Stomach (tissue), 4 donors: Measurements from ENCODE around the gene SULT2B1.

ENCODE experiments used
- CTCF ChIP-seq, 7 experiments: fragments of 450-650 bp in 4 of 7; fragments of 200-600 bp in 3 of 7; sonication (generic) in 3 of 7; IDR thresholded peaks; one replicate each; pipeline ENCODE4 v1.5.1; 2016 to 2019; ENCODE audit warnings: antibody characterized with exemption in 7 of 7, control low read depth in 2 of 7, mild to moderate bottlenecking in 1 of 7
- EP300 ChIP-seq: sonication (generic); formaldehyde crosslinking; IDR thresholded peaks from one replicate; pipeline ENCODE4 v1.6.1; 2017; ENCODE audit warnings: antibody characterized with exemption
- POLR2AphosphoS5 ChIP-seq, 3 donors: sonication (generic); formaldehyde crosslinking; IDR thresholded peaks; one replicate each; pipeline ENCODE4 v1.6.1; 2016; ENCODE audit warnings: antibody characterized with exemption in 3 of 3

- peak in 2 of 7 experiments; percentile 14 to 29 for TF ChIP-seq CTCF (IDR thresholded peaks at IDR 0.05)
- peak in 2 of 3 donors; percentile 57 to 86 for TF ChIP-seq POLR2AphosphoS5 (IDR thresholded peaks at IDR 0.05)
- no peak for TF ChIP-seq EP300
These were observed 62.7 kb downstream of the SULT2B1 start, which contains the start of gene FAM83E for GRCh38 chr19:48614436-48615230.
